Colonic mucosa (tissue), 4 donors: ENCODE measurements around the gene ZNF552. TPM values are rescaled to one million over a fixed set of nuclear protein-coding genes. Genes with fewer than 3 reads are reported as not detected.
A peak's percentile ranks its signal among the peaks of the same experiment; 100 is the strongest.
"Not testable (repeated sequence)": the region's sequence is repeated elsewhere in the genome, so short reads cannot be mapped to it uniquely, and the experiment has no call there.

Experiments used
- DNase-seq: peaks from one replicate; pipeline ENCODE4 v3.0.0-alpha.2; 2020
- H3K27ac ChIP-seq: fragments of 200-600 bp; one replicate; pipeline ENCODE4 v1.8.0; 2021
- H3K27me3 ChIP-seq: fragments of 200-600 bp; one replicate; pipeline ENCODE4 v1.8.0; 2021
- H3K36me3 ChIP-seq: fragments of 200-600 bp; one replicate; pipeline ENCODE4 v1.8.0; 2021
- H3K4me1 ChIP-seq: fragments of 200-600 bp; one replicate; pipeline ENCODE4 v1.8.0; 2021; ENCODE audit warnings: mild to moderate bottlenecking
- H3K4me3 ChIP-seq: fragments of 200-600 bp; one replicate; pipeline ENCODE4 v1.8.0; 2021
- H3K9ac ChIP-seq, 2 donors: one replicate each; pipeline ENCODE4 v1.7.0; 2013; ENCODE audit warnings: control low read depth in 2 of 2, low read depth in 2 of 2, low read length in 2 of 2
- H3K9me3 ChIP-seq: fragments of 200-600 bp; one replicate; pipeline ENCODE4 v1.8.0; 2021
- CTCF ChIP-seq: fragments of 200-600 bp; IDR thresholded peaks from one replicate; pipeline ENCODE4 v1.8.0; 2022; ENCODE audit warnings: antibody characterized with exemption, mild to moderate bottlenecking
- intact Hi-C: fragments of 100-400 bp; cut with DNase I; formaldehyde crosslinking; loops from one replicate; pipeline ENCODE4 v1.14.1; 2022
- total RNA-seq, 2 donors: library from RNA; stranded (reverse); fragmentation: NEBNext Ultra II Directional in 1 of 2; extraction: Animal tissue kit (Norgen Biotek cat#: 25700) in 1 of 2; gene quantifications; one replicate each; pipeline ENCODE4 v1.2.1, GENCODE V29; 2021
- donor health status: healthy.
- donor health status: DM: no; HTN: no; CAD: no.
- donor health status: DM: no; HTN: no; CAD: no.

ZNF552 gene
- total RNA-seq, 2 donors from 2014 or later: 21.7 to 24.8 TPM

- no peak for TF ChIP-seq CTCF
- no peak overlapping the region for H3K27ac ChIP-seq
- DNase-seq: no peak
- H3K36me3 ChIP-seq: peaks cover 4% of the 10 kb centered on the region
- no peaks in the 10 kb centered on the region for H3K9me3 ChIP-seq
- peaks cover 15% of the 10 kb centered on the region for H3K4me1 ChIP-seq
- no peak overlapping the region for H3K9ac ChIP-seq
- H3K27me3 ChIP-seq: no peaks in the 10 kb centered on the region
- no peak overlapping the region for H3K4me3 ChIP-seq
- intact Hi-C loops: no loop called here
Measured at GRCh38 chr19:57807541-57807940, 7.2 kb downstream of the ZNF552 start.

- Histone ChIP-seq H3K9me3 (no peaks in the 10 kb centered on the region), H3K4me3 (peak overlapping the region; percentile 38), H3K36me3 (no peaks in the 10 kb centered on the region), H3K27me3 (no peaks in the 10 kb centered on the region), H3K27ac (peak overlapping the region; percentile 88), H3K4me1 (peaks cover 12% of the 10 kb centered on the region), H3K9ac (peak overlapping the region; percentile 72 to 93)
- intact Hi-C loops: no loop called here
- peak; percentile 62 for DNase-seq
- TF ChIP-seq CTCF: no peak
Measured at GRCh38 chr19:57803594-57804325, 11.0 kb downstream of the ZNF552 start.

DNA sequence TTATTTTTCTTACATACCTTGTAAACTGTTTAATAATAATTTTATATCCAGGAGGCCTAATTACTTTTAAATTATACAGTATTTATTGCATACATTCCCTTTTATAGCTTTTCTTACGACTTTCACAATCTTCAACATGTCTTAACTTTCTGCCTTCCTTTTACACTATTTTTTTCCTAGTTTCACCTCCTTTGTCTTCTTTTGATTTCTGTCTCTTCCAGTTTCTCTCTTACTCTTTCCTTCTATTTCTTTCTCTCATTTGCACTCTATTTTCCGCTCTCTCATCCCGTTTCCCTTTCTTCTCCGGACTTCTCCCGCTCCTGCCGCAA is 11.5 kb downstream of the ZNF552 start:
- H3K9ac ChIP-seq: peak overlapping the region; percentile 72 to 93
- peak overlapping the region; percentile 38 for H3K4me3 ChIP-seq
- H3K4me1 ChIP-seq: peaks cover 12% of the 10 kb centered on the region
- H3K27ac ChIP-seq: peak overlapping the region; percentile 88
- H3K27me3 ChIP-seq: no peaks in the 10 kb centered on the region
- intact Hi-C loops: no loop called here
- DNase-seq: no peak
- no peaks in the 10 kb centered on the region for H3K36me3 ChIP-seq
- TF ChIP-seq CTCF: no peak
- H3K9me3 ChIP-seq: no peaks in the 10 kb centered on the region

DNA sequence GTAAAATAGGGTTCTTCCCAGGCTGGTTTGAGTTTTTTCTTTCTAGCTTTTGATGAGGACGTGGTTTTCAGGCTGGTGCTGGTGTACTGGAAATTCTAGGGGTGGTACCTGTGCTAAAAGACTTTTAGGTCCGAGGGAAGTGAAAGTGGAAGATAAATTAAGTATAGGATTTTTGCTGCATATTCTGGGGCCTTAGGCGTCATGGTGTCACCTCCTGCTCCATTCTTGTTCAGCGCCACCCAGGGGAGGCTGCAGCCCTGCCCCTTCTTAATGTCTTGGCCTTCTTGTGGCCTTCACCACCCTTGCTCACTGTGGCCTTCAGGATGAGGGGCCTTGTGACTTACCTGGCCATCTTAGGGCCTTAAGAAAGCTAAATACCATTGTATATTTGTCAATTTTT is 12.4 kb downstream of the ZNF552 start:
- H3K9ac ChIP-seq: peak overlapping the region in 1 of 2 donors; percentile 14
- no peaks in the 10 kb centered on the region for H3K9me3 ChIP-seq
- no peak overlapping the region for H3K4me3 ChIP-seq
- H3K27ac ChIP-seq: peak overlapping the region; percentile 22
- TF ChIP-seq CTCF: no peak
- H3K36me3 ChIP-seq: no peaks in the 10 kb centered on the region
- peaks cover 12% of the 10 kb centered on the region for H3K4me1 ChIP-seq
- H3K27me3 ChIP-seq: no peaks in the 10 kb centered on the region
- no peak for DNase-seq
- intact Hi-C loops: no loop called here

DNA sequence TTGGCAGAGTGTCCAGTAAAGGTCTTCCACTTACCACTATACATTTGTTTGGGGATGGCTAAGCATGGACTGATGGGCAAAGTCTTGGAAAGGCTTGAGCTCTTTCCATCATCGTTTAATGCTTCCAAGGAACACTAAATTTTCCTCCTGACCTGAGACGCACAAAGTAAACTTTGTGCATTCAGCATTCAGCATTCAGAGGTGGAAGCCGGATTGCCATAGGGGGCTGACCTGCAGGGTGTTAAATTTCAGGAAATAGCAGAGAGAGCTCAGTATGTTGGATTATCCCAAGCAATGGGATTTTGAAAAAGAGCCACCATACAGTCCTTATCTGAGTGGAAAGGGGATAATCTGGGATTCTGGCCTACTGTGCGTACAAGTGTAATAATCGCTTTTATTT is 14.0 kb downstream of the ZNF552 start:
- Histone ChIP-seq H3K4me1 (peaks cover 10% of the 10 kb centered on the region), H3K9ac (no peak overlapping the region), H3K9me3 (no peaks in the 10 kb centered on the region), H3K36me3 (no peaks in the 10 kb centered on the region), H3K4me3 (no peak overlapping the region), H3K27me3 (no peaks in the 10 kb centered on the region), H3K27ac (no peak overlapping the region)
- TF ChIP-seq CTCF: no peak
- DNase-seq: no peak
- intact Hi-C loops: no loop called here

- DNase-seq, H3K4me3 ChIP-seq, H3K36me3 ChIP-seq, H3K27ac ChIP-seq, H3K4me1 ChIP-seq, intact Hi-C loops, H3K9me3 ChIP-seq, H3K9ac ChIP-seq, H3K27me3 ChIP-seq: not testable (repeated sequence)
Measured at GRCh38 chr19:57796580-57796979, 18.1 kb downstream of the ZNF552 start.
